Subcutaneous preadipocyte (primary cell): ENCODE measurements around the gene COQ10A. TPM values are rescaled to one million over a fixed set of nuclear protein-coding genes. Genes with fewer than 3 reads are reported as not detected.

Experiments used
- total RNA-seq: library from RNA; depleted of rRNA; stranded (reverse); fragments of >200 nt; gene quantifications from 2 replicates; pipeline ENCODE4 v1.2.3, GENCODE V29; 2012

Gene COQ10A
- 4.9 and 5.9 TPM in 2 replicates for total RNA-seq

DNA sequence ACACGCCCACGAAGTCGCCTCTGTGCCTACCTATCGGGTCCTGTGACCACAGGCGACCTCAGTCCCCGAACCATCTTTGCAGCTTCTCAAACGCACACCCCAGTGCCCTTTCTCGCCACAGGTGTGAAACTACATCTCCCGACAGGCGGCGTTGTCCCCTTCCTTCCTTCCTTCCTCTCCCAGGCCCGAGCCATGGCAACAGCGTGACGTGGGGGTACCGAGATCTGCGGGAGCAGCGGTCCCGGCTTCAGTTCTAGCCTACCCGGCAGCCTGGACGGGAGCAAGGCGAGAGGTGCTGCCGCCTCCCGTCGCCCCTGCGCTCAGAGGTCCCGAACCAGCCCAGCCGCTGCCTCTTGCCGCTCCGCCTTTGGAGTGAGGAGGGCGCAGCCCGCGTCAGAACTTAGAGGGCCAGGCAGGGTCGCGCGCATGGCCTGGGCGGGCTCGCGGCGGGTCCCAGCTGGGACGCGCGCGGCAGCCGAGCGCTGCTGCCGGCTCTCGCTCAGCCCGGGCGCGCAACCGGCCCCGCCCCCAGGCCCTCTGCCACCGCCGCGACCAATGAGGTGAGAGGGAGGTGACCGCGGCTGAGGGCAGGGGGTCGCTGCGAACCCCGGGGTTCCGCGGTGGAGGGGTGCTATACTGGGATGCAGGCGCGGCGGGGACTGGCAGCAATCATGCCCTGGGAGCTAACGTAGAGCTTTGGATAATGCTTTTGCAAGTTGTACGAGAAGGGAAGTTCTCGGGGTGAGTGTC is at the start of gene COQ10A:
TSS of gene COQ10A (plus strand) at position 250 of the 750 bp plus-strand sequence. CDS start at position 427, 177 bp downstream.

DNA sequence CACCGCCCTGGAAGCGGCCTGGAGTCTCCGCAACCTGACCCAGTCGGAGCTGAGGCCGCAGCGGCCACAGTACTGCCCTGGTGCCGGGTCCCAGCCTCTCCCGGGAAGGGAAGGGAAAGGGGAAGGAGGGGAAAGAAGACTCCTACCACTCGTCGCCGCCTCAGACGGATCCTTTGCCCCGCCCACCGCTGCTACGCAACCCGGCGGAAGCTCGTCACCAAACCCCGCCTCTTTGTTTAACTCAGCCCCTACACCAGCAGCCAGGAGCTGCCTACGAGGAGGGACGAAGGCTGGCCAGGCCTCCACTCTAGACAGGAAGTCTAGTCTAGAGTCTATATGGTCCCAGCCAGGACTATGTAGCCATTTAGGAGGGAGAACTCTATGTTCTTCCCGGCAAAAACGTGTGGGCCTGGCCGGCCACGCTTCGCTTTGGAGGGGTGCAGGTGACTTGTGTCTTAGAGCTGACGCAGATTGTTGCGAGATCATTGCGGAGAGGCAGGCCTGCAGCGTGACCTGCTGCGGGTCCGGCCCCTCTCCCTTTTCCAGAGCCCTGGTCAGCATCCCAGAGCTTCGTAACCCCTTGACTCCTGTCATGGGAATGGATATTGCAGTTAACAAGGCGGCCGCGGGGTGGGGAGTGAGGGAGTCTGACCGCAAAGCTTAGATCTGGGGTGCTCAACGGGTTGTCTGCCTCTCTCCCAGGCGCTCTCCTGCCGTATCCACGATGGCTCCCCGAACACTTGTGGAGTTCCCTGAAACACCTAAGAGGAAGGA is 44.8 kb upstream of the COQ10A start, which contains the start of gene RNF41:
TSS of gene RNF41 (minus strand) at position 166 of the 774 bp plus-strand sequence. CDS start 7,875 bp downstream, outside the sequence.

DNA sequence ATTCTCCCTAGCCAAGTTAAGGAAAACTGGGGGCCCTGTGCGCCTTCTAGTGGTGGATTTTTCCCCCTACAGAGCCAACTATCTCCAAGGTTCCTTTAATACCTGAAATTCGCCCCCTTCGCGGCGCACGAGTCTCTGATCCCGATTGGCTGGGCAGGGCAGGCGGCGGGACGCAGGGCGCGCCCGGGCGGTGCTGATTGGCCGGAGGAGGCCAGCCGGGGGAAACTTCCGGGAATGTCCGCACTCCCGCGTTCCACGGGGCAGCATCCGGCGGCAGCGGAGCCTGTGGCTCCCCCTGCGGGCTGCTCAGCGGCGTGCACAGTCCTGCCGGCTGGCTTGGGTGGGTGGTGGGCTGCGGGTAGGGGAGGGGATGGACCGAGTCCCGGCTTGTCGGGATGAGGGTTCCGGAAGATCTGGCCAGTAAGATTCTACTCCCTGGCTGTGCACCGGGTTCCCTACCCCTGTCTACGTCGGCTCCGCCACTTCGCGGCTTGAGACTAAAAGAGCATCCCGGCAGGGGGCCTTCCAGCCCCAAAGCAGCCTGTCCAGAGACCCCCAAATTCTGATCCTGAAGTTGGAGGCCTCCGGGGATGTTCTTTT is 42.5 kb upstream of the COQ10A start, which contains the start of gene NABP2:
TSS of gene NABP2 (plus strand) at position 241 of the 600 bp plus-strand sequence. CDS start 515 bp downstream, outside the sequence.

DNA sequence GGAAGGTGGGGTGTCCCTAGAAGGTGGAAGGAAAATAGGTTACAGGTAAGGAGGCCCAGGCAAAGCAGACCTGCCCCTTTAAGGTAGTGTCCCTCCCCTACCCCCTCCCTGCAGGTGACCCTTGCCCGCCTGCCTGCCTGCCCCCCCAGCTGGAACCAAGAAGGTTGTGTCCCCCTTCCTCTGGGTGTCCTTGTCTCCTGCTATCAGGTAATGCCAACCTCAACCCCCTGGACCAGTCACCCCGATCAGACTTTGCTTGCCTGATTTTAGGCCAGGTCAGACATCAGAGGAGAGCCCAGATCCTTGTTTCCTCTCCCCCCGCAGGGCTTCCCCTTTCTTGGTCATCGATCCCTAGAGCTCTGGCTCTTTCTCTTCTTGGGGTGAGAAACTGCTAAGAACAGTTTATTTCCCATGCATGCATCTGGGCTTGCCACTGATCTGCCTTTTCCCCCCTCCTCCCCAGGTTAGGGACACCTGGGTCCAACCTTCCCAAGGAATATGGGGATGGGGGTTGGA is 36.8 kb upstream of the COQ10A start, which contains the start of gene SLC39A5:
TSS of gene SLC39A5 (plus strand) at position 136 of the 516 bp plus-strand sequence. CDS start 1,224 bp downstream, outside the sequence.

DNA sequence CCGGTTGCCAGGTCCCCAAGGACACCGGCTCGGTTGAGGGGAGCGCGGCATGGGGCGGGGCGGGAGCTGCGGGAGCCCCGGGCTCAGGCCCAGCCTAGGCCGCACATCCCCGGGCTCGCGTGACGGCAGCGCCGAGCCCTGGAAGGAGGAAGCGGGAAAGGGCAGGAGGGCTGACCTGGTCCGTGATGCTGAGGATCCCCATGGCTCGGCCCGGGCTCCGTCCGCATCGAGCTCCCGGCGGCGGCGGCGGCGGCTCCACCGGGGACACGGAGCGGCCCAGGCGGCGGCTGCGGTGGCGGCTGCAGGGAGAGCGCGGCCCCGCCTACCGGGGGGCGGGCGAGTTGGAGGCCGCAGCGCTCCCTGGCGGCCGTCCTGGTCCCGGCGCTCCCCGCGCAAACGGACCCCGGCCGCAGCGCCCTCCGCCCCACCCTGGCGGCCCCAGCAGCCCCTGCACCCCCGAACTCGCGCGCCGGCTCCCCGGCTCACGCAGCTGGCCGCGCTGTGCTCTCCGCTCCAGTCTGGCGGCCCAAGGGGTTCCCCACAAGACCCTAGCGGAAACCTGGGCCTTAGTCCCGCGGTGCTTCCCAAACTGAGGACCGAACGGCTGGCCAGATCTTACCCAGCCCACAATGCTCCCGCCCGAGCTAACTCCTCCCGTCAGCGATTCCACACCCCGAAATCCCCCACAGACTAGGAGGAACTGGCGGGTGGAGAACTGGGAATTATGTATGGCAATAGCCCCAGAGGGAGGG is 8.5 kb upstream of the COQ10A start, which contains the start of gene ANKRD52:
TSS of gene ANKRD52 (minus strand) at position 317 of the 752 bp plus-strand sequence. CDS start at position 202, 115 bp downstream.

DNA sequence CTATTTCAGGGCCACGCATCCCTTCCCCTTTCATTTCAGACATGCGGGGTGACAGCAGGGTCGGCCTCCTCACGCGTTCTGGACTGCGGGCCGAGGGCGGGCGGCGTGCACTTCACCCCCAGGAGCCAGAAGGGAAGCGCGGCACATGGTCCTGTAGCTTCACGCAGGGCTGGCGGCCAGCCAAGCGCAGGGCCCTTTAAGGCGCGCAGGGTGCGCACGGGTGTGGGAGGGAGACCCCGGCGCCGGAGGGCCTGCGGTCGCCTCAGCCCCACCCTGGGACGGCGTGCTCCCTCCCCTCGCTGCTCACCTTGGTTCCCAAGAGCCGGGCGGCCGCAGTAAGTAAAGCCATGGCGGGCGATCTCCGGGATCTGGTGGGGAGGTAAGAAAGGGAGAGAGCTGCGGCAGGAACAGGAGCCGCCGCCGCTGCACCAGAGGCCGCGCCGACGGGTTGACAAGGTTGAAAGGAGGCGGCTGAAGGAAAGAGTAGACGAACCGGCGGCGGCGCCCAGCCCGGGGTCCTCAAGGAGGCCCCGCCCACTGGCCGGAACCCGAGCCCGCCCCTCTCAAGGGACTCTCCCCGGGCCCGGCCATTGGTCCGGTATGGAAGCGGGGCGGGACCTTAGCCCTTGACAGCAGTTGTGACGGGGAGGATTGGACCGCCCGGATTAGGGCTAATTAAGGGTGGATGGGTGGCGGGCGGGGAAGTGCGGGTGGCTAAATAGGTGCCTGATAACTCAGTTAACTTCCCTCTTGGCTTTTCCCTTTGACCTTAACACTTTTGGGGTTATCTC is 33.3 kb downstream of the COQ10A start, which contains the start of gene CS:
TSS of gene CS (minus strand) at position 478 of the 791 bp plus-strand sequence. CDS start at position 349, 129 bp downstream.

DNA sequence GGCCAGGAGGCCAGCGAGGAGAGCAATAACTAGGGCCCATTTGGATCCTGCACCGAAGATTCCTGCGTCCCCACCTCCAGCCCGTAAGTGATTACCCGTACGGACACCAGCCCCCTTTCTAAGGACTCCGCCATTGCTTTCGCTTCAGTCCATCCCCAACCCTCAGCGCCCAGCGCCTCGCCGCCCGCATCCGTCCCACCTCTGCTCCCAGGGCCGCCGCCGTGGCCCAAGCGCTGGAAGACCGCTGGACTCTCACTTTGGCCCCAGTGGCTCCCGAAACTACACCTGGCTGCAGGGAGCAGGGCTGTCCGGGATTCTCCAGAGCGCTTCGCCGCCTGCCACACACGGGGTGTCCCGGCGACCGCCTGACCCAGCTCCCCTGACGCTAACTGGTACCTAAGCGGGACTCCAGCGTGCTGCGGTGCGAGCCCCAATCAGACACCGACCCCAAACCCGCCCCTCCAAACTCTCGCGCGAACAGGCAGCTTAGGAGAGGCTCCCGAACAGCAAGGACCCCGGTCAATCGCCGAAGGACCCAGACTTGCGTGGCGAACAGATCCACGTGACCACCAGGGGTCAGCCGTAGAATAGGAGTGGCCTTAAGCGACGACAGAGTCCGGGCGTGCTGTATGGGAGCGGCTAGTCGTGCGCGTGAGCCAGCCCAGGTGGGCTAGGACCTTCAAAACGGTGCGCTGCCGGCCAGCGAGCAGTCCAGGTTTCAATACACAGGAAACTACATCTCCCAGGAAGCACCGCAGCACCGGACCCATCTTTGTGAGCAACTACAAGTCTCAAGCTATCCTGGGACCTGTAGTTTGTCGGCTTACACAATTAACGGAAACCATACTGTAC is 49.1 kb downstream of the COQ10A start, which contains the start of gene CNPY2:
TSS of gene CNPY2 (minus strand) at position 367 of the 852 bp plus-strand sequence. CDS start 771 bp downstream, outside the sequence.

Other genes starting within 250 kb of the COQ10A start
- gene IKZF4, start 245.9 kb upstream of the COQ10A start, total RNA-seq: 0.37 and 1.2 TPM in 2 replicates
- gene RPS26, start 225.0 kb upstream of the COQ10A start, total RNA-seq: 188 and 387 TPM in 2 replicates
- gene ERBB3, start 186.8 kb upstream of the COQ10A start, total RNA-seq: under 0.01 TPM in 2 replicates
- gene PA2G4, start 162.4 kb upstream of the COQ10A start, total RNA-seq: 213 and 255 TPM in 2 replicates
- 1,499 and 3,572 TPM in 2 replicates for gene RPL41, start 150.3 kb upstream of the COQ10A start, total RNA-seq
- gene ZC3H10, start 148.7 kb upstream of the COQ10A start, total RNA-seq: 6.6 and 8.2 TPM in 2 replicates
- gene ESYT1, start 138.7 kb upstream of the COQ10A start, total RNA-seq: 159 and 170 TPM in 2 replicates
- 38.5 and 41.5 TPM in 2 replicates for gene MYL6B, start 114.4 kb upstream of the COQ10A start, total RNA-seq
- gene MYL6, start 108.6 kb upstream of the COQ10A start, total RNA-seq: 682 and 1,116 TPM in 2 replicates
- 44.1 and 53.2 TPM in 2 replicates for gene SMARCC2, start 77.5 kb upstream of the COQ10A start, total RNA-seq
- gene RNF41, start 45.0 kb upstream of the COQ10A start, total RNA-seq: 66.3 and 93.3 TPM in 2 replicates
- 25.0 and 31.3 TPM in 2 replicates for gene NABP2, start 42.6 kb upstream of the COQ10A start, total RNA-seq
- gene SLC39A5, start 36.9 kb upstream of the COQ10A start, total RNA-seq: 0.20 TPM in 1 of 2 replicates, not detected in the other
- gene ANKRD52, start 8.6 kb upstream of the COQ10A start, total RNA-seq: 12.9 and 15.1 TPM in 2 replicates
- gene CS, start 33.4 kb downstream of the COQ10A start, total RNA-seq: 184 and 217 TPM in 2 replicates
- 58.8 and 92.6 TPM in 2 replicates for gene CNPY2, start 49.0 kb downstream of the COQ10A start, total RNA-seq
- 25.0 and 27.8 TPM in 2 replicates for gene PAN2, start 67.1 kb downstream of the COQ10A start, total RNA-seq
- 0.20 TPM in 1 of 2 replicates, not detected in the other for gene IL23A, start 71.9 kb downstream of the COQ10A start, total RNA-seq
- gene STAT2, start 93.2 kb downstream of the COQ10A start, total RNA-seq: 139 and 173 TPM in 2 replicates
- gene APOF, start 95.9 kb downstream of the COQ10A start, total RNA-seq: not detected in 2 replicates
- 7.3 and 10.4 TPM in 2 replicates for gene TIMELESS, start 182.5 kb downstream of the COQ10A start, total RNA-seq
- gene MIP, start 187.7 kb downstream of the COQ10A start, total RNA-seq: not detected in 2 replicates
- gene SPRYD4, start 201.6 kb downstream of the COQ10A start, total RNA-seq: 2.2 and 3.1 TPM in 2 replicates
- gene GLS2, start 221.2 kb downstream of the COQ10A start, total RNA-seq: under 0.01 TPM in 1 of 2 replicates, not detected in the other